ENCODE results near the gene R3HDM2. TPM values are rescaled to one million over a fixed set of nuclear protein-coding genes. Genes with fewer than 3 reads are reported as not detected.

Gene R3HDM2
- total RNA-seq, 1 donor, result 22.3 TPM

DNA sequence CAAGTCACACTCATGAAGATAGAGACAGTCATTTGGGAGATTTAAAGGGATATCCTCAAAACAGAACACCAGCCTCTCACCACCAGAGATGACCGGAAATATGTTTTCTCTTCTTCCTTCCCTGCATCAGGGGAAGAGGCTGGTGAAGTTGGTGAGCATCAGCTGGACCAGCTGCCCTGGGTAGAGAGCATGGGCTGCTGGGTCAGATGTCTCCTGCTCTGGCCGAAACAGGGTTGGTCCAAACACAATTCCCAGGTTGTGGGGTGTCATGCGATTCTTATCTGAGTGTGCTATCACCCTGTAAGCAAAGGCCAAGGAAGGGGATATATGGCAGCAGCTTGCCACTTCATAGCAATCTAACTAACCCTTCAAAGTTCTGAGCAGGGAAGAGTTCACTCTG is 41.5 kb upstream of the R3HDM2 start:
- H3K4me3 ChIP-seq (ENCODE audit: low read depth, low read length), result no peak overlapping the region
- TF ChIP-seq CTCF (IDR thresholded peaks at IDR 0.05; ENCODE audit: insufficient read depth, low read length), result no peak
- DNase-seq (ENCODE audit: low read depth), result no peak

DNA sequence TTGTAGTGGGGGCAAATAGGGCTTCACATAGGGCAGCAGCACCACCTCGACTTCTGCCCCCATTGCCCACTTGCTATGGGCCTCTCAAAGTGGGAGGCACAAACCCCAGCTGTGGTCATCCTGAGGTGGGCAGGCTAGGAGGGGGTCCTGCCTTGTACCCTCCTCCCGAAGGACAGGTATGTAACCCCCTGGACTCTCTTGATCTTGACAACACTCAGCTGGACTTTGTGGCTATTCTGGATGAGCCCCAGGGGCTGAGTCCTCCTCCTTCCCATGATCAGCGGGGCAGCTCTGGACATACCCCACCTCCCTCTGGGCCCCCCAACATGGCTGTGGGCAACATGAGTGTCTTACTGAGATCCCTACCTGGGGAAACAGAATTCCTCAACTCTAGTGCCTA is 40.8 kb upstream of the R3HDM2 start:
- H3K4me3 ChIP-seq (ENCODE audit: low read depth, low read length), result no peak overlapping the region
- no peak for TF ChIP-seq CTCF (IDR thresholded peaks at IDR 0.05; ENCODE audit: insufficient read depth, low read length)

DNA sequence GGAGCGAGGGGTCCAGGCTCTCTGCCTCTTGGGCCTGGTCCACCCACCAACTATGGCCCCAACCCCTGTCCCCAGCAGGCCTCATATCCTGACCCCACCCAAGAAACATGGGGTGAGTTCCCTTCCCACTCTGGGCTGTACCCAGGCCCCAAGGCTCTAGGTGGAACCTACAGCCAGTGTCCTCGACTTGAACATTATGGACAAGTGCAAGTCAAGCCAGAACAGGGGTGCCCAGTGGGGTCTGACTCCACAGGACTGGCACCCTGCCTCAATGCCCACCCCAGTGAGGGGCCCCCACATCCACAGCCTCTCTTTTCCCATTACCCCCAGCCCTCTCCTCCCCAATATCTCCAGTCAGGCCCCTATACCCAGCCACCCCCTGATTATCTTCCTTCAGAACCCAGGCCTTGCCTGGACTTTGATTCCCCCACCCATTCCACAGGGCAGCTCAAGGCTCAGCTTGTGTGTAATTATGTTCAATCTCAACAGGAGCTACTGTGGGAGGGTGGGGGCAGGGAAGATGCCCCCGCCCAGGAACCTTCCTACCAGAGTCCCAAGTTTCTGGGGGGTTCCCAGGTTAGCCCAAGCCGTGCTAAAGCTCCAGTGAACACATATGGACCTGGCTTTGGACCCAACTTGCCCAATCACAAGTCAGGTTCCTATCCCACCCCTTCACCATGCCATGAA is 40.3 kb upstream of the R3HDM2 start:
- no peak overlapping the region for H3K4me3 ChIP-seq (ENCODE audit: low read depth, low read length)
- DNase-seq (ENCODE audit: low read depth), result no peak
- TF ChIP-seq CTCF (IDR thresholded peaks at IDR 0.05; ENCODE audit: insufficient read depth, low read length), result no peak

More for the DNA sequence above, 40.8 kb upstream of the R3HDM2 start:
- no peak for DNase-seq (ENCODE audit: low read depth)

- no peak overlapping the region for H3K4me3 ChIP-seq (ENCODE audit: low read depth, low read length)
- no peak for DNase-seq (ENCODE audit: low read depth)
- TF ChIP-seq CTCF (IDR thresholded peaks at IDR 0.05; ENCODE audit: insufficient read depth, low read length), result no peak
These were observed 39.6 kb upstream of the R3HDM2 start for GRCh38 chr12:57470286-57470969.

DNA sequence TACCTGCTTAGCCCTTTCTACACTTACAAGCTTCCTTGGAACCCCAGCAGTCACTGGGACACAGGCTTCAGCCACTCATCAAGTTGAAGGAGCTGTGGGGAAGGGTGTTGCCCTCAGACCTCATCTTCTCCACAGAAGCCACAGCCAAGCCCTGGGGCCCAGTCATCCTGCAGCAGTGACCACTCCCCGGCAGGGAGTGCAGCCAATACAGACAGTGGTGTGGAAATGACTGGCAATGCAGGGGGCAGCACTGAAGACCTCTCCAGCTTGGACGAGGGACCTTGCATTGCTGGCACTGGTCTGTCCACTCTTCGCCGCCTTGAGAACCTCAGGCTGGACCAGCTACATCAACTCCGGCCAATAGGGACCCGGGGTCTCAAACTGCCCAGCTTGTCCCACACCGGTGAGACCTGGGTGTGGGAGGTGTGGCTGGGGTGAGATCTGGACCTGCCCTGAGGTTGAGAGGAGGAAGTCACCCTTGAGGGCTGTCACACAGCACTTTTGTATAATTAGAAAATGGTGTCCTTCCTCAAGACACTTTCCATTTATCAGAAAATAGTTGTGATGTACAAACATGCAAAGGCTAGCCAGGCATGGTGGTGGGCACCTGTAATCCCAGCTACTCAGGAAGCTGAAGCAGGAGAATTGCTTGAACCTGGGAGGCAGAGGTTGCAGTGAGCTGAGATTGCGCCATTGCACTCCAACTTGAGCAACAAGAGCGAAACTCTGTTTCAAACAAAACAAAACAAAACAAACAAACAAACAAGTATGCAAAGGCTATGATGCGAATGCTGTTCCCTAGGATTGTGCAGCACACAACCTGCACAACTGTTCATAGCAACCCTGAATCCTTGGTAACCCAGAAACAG is 38.7 kb upstream of the R3HDM2 start:
- no peak for TF ChIP-seq CTCF (IDR thresholded peaks at IDR 0.05; ENCODE audit: insufficient read depth, low read length)
- H3K4me3 ChIP-seq (ENCODE audit: low read depth, low read length), result no peak overlapping the region
- no peak for DNase-seq (ENCODE audit: low read depth)

DNA sequence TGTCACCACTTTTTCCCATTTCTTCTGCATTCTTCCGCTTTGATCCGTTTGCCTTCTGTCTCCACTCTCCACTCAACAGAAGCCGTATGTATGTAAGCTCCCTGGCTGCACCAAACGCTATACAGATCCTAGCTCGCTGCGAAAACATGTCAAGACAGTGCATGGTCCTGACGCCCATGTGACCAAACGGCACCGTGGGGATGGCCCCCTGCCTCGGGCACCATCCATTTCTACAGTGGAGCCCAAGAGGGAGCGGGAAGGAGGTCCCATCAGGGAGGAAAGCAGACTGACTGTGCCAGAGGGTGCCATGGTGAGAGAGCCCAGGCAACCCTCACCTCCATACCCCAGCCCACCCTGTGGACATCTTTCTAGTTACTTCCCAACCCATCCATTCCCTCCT is 37.1 kb upstream of the R3HDM2 start:
- no peak for DNase-seq (ENCODE audit: low read depth)
- no peak for TF ChIP-seq CTCF (IDR thresholded peaks at IDR 0.05; ENCODE audit: insufficient read depth, low read length)

More for the DNA sequence above, 37.1 kb upstream of the R3HDM2 start:
- H3K4me3 ChIP-seq (ENCODE audit: low read depth, low read length), result no peak overlapping the region
